ENCODE measurements around the gene GDF10.

DNA sequence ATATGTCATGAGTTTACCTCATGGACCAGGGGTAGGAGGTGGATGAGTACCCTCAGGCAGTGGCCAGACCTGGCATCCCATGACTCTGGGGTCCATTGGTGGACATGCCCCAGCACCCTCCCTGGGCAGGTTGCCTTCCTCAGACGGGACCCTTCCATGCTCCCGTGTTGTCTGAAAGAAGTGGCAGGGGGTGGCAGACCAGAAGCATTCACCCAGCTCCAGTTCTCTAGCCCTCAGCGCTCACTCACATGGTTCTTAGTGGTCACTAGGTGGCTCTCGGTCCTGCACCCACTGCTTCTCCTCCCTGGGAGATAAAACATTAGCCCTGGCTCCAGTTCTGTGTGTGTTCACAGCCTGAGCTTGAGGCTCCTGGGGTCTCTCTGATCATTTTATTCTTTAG lies 54.2 kb downstream of the GDF10 start:
- TF ChIP-seq, protein P1, sequence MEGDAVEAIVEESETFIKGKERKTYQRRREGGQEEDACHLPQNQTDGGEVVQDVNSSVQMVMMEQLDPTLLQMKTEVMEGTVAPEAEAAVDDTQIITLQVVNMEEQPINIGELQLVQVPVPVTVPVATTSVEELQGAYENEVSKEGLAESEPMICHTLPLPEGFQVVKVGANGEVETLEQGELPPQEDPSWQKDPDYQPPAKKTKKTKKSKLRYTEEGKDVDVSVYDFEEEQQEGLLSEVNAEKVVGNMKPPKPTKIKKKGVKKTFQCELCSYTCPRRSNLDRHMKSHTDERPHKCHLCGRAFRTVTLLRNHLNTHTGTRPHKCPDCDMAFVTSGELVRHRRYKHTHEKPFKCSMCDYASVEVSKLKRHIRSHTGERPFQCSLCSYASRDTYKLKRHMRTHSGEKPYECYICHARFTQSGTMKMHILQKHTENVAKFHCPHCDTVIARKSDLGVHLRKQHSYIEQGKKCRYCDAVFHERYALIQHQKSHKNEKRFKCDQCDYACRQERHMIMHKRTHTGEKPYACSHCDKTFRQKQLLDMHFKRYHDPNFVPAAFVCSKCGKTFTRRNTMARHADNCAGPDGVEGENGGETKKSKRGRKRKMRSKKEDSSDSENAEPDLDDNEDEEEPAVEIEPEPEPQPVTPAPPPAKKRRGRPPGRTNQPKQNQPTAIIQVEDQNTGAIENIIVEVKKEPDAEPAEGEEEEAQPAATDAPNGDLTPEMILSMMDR (IDR thresholded peaks at IDR 0.05 in 8 of 11, conservative IDR thresholded peaks at IDR 0.05 in 3 of 11): no peak
- TF ChIP-seq POLR2A (IDR thresholded peaks at IDR 0.05): no peak
